SU-DHL-6 (cell line): ENCODE data around the gene DIAPH3.

Experiments
- CTCF ChIP-seq: fragments of 200-600 bp; sonication (generic); IDR thresholded peaks from one replicate; pipeline ENCODE4 v1.5.1; 2017; ENCODE audit warnings: antibody characterized with exemption, mild to moderate bottlenecking, low read length, moderate library complexity; ENCODE audit not compliant: insufficient read depth, poor library complexity, severe bottlenecking
- EZH2phosphoT487 ChIP-seq: fragments of 200-600 bp; sonication (generic), shearing (Covaris generic); conservative IDR thresholded peaks from 2 replicates; pipeline ENCODE4 v1.6.1; 2018; ENCODE audit warnings: mild to moderate bottlenecking, antibody characterized with exemption, low read length, moderate library complexity, mixed read lengths

GRCh38 chr13:60026286-60026685 is 137.4 kb downstream of the DIAPH3 start:
- TF ChIP-seq CTCF (no peak), EZH2phosphoT487 (no peak)
